HepG2 (cell line): ENCODE data around the gene ADAMTS17. TPM values are rescaled to one million over a fixed set of nuclear protein-coding genes. Genes with fewer than 3 reads are reported as not detected.

ENCODE experiments used
- ATAC-seq: fragments of 200-7000 bp; cut with Tn5 transposase; 3 replicates; pipeline ENCODE4 v1.9.1; 2020; ENCODE audit warnings: mild to moderate bottlenecking, moderate library complexity
- BruUV-seq: library from RNA; stranded (reverse); fragments of 400-500 nt; replicated peaks from 2 replicates; lab custom pipeline; 2021; lab: Mats Ljungman, UMichigan
- CTCF ChIA-PET: fragments of 300-600 bp; formaldehyde crosslinking; extraction: SDS; loops from one replicate; lab custom pipeline; 2021; ENCODE audit warnings: low total read pairs, inconsistent platforms, low intra/inter-chr PET ratio; lab: Yijun Ruan, JAX
- POLR2A ChIA-PET: fragments of 350-600 bp; sonication (Branson Sonifier 250); formaldehyde crosslinking; loops from one replicate; lab custom pipeline; 2020; ENCODE audit warnings: antibody characterized with exemption, inconsistent platforms; lab: Yijun Ruan, JAX
- DNase-seq: peaks from one replicate; pipeline ENCODE4 v3.0.0-alpha.2; 2015; ENCODE audit warnings: low spot score
- FAIRE-seq: peaks from 3 replicates; lab custom pipeline; 2011; peaks lifted over from hg19 to GRCh38; lab: Jason Lieb, UNC
- H2AFZ ChIP-seq: one replicate; pipeline ENCODE4 v1.6.1; 2011; ENCODE audit warnings: low read length, inconsistent platforms
- H3K27ac ChIP-seq: fragments of 300-600 bp; 3 replicates; pipeline ENCODE4 v1.8.0; 2011; ENCODE audit warnings: mixed run types, mild to moderate bottlenecking, mixed read lengths, low read length, inconsistent platforms; ENCODE audit not compliant: insufficient read depth; ENCODE audit errors: extremely low read length
- H3K27me3 ChIP-seq, 2 experiments: fragments of 200-600 bp in 1 of 2; 2 replicates in 1 of 2; 3 replicates in 1 of 2; pipeline versions ENCODE4 v1.6.0 to v1.8.0; 2011; ENCODE audit warnings: low read length in 2 of 2, mild to moderate bottlenecking in 2 of 2, moderate library complexity in 2 of 2, inconsistent platforms in 1 of 2; ENCODE audit not compliant: insufficient read depth in 2 of 2, control insufficient read depth in 1 of 2
- H3K36me3 ChIP-seq, 2 experiments: fragments of 200-600 bp in 1 of 2; replicated peaks in 1 of 2; 2 replicates in 1 of 2; 3 replicates in 1 of 2; pipeline versions ENCODE4 v1.5.1 to v1.8.0; 2011; ENCODE audit warnings: low read length in 2 of 2, inconsistent platforms in 1 of 2; ENCODE audit not compliant: insufficient read depth in 2 of 2, control insufficient read depth in 1 of 2
- H3K4me1 ChIP-seq: 2 replicates; pipeline ENCODE4 v1.5.1; 2012; ENCODE audit warnings: low read length, inconsistent platforms; ENCODE audit not compliant: insufficient read depth
- H3K4me2 ChIP-seq: 2 replicates; pipeline ENCODE4 v1.6.0; 2011; ENCODE audit warnings: low read depth, low read length, inconsistent platforms
- H3K4me3 ChIP-seq, 3 experiments: fragments of 200-600 bp in 1 of 3; sonication (generic), shearing (Covaris generic) in 1 of 3; replicated peaks in 1 of 3; 2 replicates each; pipeline ENCODE4 v1.5.1; 2011 to 2016; ENCODE audit warnings: low read length in 3 of 3, inconsistent platforms in 2 of 3, low read depth in 2 of 3, mild to moderate bottlenecking in 2 of 3, control low read depth in 1 of 3, mixed read lengths in 1 of 3; ENCODE audit not compliant: insufficient read depth in 1 of 3
- H3K79me2 ChIP-seq: one replicate; pipeline ENCODE4 v1.6.1; 2011; ENCODE audit warnings: low read length, inconsistent platforms; ENCODE audit not compliant: insufficient read depth
- H3K9ac ChIP-seq: 2 replicates; pipeline ENCODE4 v1.6.0; 2011; ENCODE audit warnings: mild to moderate bottlenecking, low read depth, low read length, inconsistent platforms; ENCODE audit not compliant: insufficient read depth
- H3K9me3 ChIP-seq: 2 replicates; pipeline ENCODE4 v1.5.1; 2012; ENCODE audit warnings: mild to moderate bottlenecking, low read length
- H4K20me1 ChIP-seq: 2 replicates; pipeline ENCODE4 v1.6.0; 2011; ENCODE audit warnings: inconsistent platforms, mild to moderate bottlenecking, low read length, moderate library complexity; ENCODE audit not compliant: insufficient read depth
- ZFP36 ChIP-seq: fragments of 150-350 bp; IDR thresholded peaks from 2 replicates; pipeline ENCODE4 v1.6.1; 2018; ENCODE audit warnings: borderline replicate concordance, low read length, low read depth; ENCODE audit not compliant: partially characterized antibody
- ZNF768 ChIP-seq: sonication (generic); formaldehyde crosslinking; IDR thresholded peaks from 2 replicates; pipeline ENCODE4 v1.4.0; 2020; ENCODE audit warnings: missing genetic modification reagents
- WGBS: methylation state at CpG from one replicate; pipeline ENCODE4 v1.1.6; 2017; ENCODE audit warnings: low lambda C conversion rate; 5-methylcytosine and 5-hydroxymethylcytosine counted together
- in situ Hi-C: cut with HindIII; loops from 2 replicates; pipeline ENCODE4 v1.10.0; 2017; ENCODE audit warnings: low pct_unique_long_range_greater_than_20kb; ENCODE audit not compliant: extremely low pct_ligation_motif_present
- intact Hi-C: fragments of 100-400 bp; cut with micrococcal nuclease; formaldehyde crosslinking; loops from one replicate; pipeline ENCODE4 v1.10.0; 2022; ENCODE audit not compliant: unreplicated experiment
- polyA plus RNA-seq, 8 experiments: library from polyadenylated mRNA; depleted of rRNA in 3 of 8; stranded (reverse) in 7 of 8; unstranded in 1 of 8; fragments of >200 nt; fragmentation: Illumina TruSeq in 4 of 8; extraction: Trizol in 4 of 8; gene quantifications; 2 replicates each; pipeline versions ENCODE4 v1.2.1 to v1.2.3, GENCODE V29; 2011 to 2016; ENCODE audit warnings: low read depth in 4 of 8, missing spikeins in 1 of 8, mixed read lengths in 1 of 8; ENCODE audit not compliant: insufficient read depth in 1 of 8
- total RNA-seq, 5 experiments: library from RNA; depleted of rRNA; stranded (reverse); fragments of >200 nt; fragmentation: Illumina TruSeq; extraction: Trizol; gene quantifications; 2 replicates each; pipeline ENCODE4 v1.2.3, GENCODE V29; 2016; ENCODE audit warnings: low read depth in 1 of 5

Gene ADAMTS17
- total and polyA plus RNA-seq, 2 of the 13 experiments (the other 11 are each of a cell fraction or from before 2014, with no cell fraction given), result 0.02 to 0.04 TPM

GRCh38 chr15:100103828-100104227 is 237.9 kb downstream of the ADAMTS17 start:
- no peak for TF ChIP-seq ZFP36
- ChIA-PET CTCF (no interaction called here), POLR2A (no interaction called here)
- in situ Hi-C loops, result no loop called here
- DNase-seq (no peak), ATAC-seq (no peak), FAIRE-seq (no peak)
- Histone ChIP-seq H3K4me3 (no peak overlapping the region), H3K9ac (no peak overlapping the region), H3K4me2 (no peak overlapping the region), H3K9me3 (no peaks in the 10 kb centered on the region), H3K4me1 (no peaks in the 10 kb centered on the region), H3K27me3 (no peaks in the 10 kb centered on the region; a peak in 1 of 5 replicates), H4K20me1 (no peaks in the 10 kb centered on the region), H3K36me3 (no peaks in the 10 kb centered on the region), H3K27ac (no peak overlapping the region), H3K79me2 (no peaks in the 10 kb centered on the region), H2AFZ (no peak overlapping the region)
- no TSS peak for BruUV-seq
- WGBS, result 70% methylated on average over 6 of the region's 6 CpGs
- intact Hi-C loops, result loop anchor here (5.0 kb wide), 1 partner anchor 212 kb away; no protein-coding TSS in a partner anchor

- Histone ChIP-seq H3K27me3 (peaks cover 0 to 1% of the 10 kb centered on the region in 2 experiments; a peak in 1 of 5 replicates), H3K4me1 (no peaks in the 10 kb centered on the region), H3K36me3 (no peaks in the 10 kb centered on the region), H3K79me2 (no peaks in the 10 kb centered on the region), H2AFZ (no peak overlapping the region), H3K4me3 (no peak overlapping the region), H4K20me1 (no peaks in the 10 kb centered on the region), H3K27ac (no peak overlapping the region), H3K4me2 (no peak overlapping the region), H3K9ac (no peak overlapping the region), H3K9me3 (no peaks in the 10 kb centered on the region)
- WGBS, result 61% methylated on average over 12 of the region's 12 CpGs
- intact Hi-C loops (loop anchor here (5.0 kb wide), 1 partner anchor 209 kb away; no protein-coding TSS in a partner anchor), in situ Hi-C loops (no loop called here)
- ChIA-PET CTCF (no interaction called here), POLR2A (no interaction called here)
- DNase-seq (no peak), ATAC-seq (no peak), FAIRE-seq (no peak)
- TF ChIP-seq ZNF768, result no peak
- BruUV-seq, result no TSS peak
Measured at GRCh38 chr15:100101426-100102089, 240.2 kb downstream of the ADAMTS17 start.
